ENCODE measurements around the gene MPPED1.

GRCh38 chr22:43411040-43411868, 560 bp upstream of the MPPED1 start:
- TF ChIP-seq CTCF (conservative IDR thresholded peaks at IDR 0.05 in 1 of 2, IDR thresholded peaks at IDR 0.05 in 1 of 2; ENCODE audit: extremely low read depth in 1 of 2, insufficient read depth in 1 of 2, low read depth in 1 of 2, low read length in 2 of 2) (no peak), EZH2 (IDR thresholded peaks at IDR 0.05; ENCODE audit: borderline replicate concordance, low read length) (no peak)

Data from mammary epithelial cell (primary cell).